Measurements from ENCODE around the gene ECE1. TPM values are rescaled to one million over a fixed set of nuclear protein-coding genes. Genes with fewer than 3 reads are reported as not detected.

Gene ECE1
- total RNA-seq, 4 donors from 2014 or later = 105 to 122 (median 112) TPM

GRCh38 chr1:21337454-21337927 lies 47.2 kb upstream of the ECE1 start:
- TF ChIP-seq CTCF (IDR thresholded peaks at IDR 0.05) (no peak), POLR2A (IDR thresholded peaks at IDR 0.05) (no peak)
- Histone ChIP-seq H3K4me3 (no peak overlapping the region), H3K36me3 (no peaks in the 10 kb centered on the region), H3K9me3 (no peaks in the 10 kb centered on the region), H3K4me1 (peaks cover 10 to 98% (median 44%) of the 10 kb centered on the region in 4 donors), H3K27ac (peak overlapping the region; percentile 58 to 96 (median 92)), H3K27me3 (no peaks in the 10 kb centered on the region)
- no peak for DNase-seq

GRCh38 chr1:21337010-21337437 lies 46.8 kb upstream of the ECE1 start:
- DNase-seq = no peak
- Histone ChIP-seq H3K4me3 (no peak overlapping the region), H3K27ac (peak overlapping the region; percentile 58 to 96 (median 92)), H3K36me3 (no peaks in the 10 kb centered on the region), H3K4me1 (peaks cover 10 to 97% (median 45%) of the 10 kb centered on the region in 4 donors), H3K27me3 (no peaks in the 10 kb centered on the region), H3K9me3 (no peaks in the 10 kb centered on the region)
- TF ChIP-seq POLR2A (IDR thresholded peaks at IDR 0.05) = no peak

GRCh38 chr1:21335750-21336224 lies 45.5 kb upstream of the ECE1 start:
- H3K4me1 ChIP-seq = peaks cover 10 to 97% (median 48%) of the 10 kb centered on the region in 4 donors
- TF ChIP-seq CTCF (IDR thresholded peaks at IDR 0.05) (no peak), POLR2A (IDR thresholded peaks at IDR 0.05) (no peak)
- no peaks in the 10 kb centered on the region for H3K9me3 ChIP-seq
- no peak for DNase-seq
- H3K4me3 ChIP-seq = no peak overlapping the region
- H3K36me3 ChIP-seq = no peaks in the 10 kb centered on the region
- H3K27me3 ChIP-seq = no peaks in the 10 kb centered on the region
- H3K27ac ChIP-seq = peak overlapping the region; percentile 74 to 86 (median 80)

- no peak for TF ChIP-seq CTCF (IDR thresholded peaks at IDR 0.05)
- TF ChIP-seq POLR2A (IDR thresholded peaks at IDR 0.05) = no peak
- no peak for DNase-seq
- no peaks in the 10 kb centered on the region for H3K36me3 ChIP-seq
- peak overlapping the region; percentile 74 to 86 (median 80) for H3K27ac ChIP-seq
- H3K27me3 ChIP-seq = no peaks in the 10 kb centered on the region
- peaks cover 10 to 97% (median 50%) of the 10 kb centered on the region in 4 donors for H3K4me1 ChIP-seq
- no peaks in the 10 kb centered on the region for H3K9me3 ChIP-seq
- peak overlapping the region in 3 of 4 donors; percentile 24 to 38 (median 34) for H3K4me3 ChIP-seq
Observed at GRCh38 chr1:21335088-21335691, 44.9 kb upstream of the ECE1 start.

GRCh38 chr1:21334214-21335087 lies 44.2 kb upstream of the ECE1 start:
- Histone ChIP-seq H3K27ac (peak overlapping the region; percentile 74 to 86 (median 80)), H3K4me3 (peak overlapping the region in 3 of 4 donors; percentile 24 to 38 (median 34)), H3K4me1 (peaks cover 7 to 96% (median 50%) of the 10 kb centered on the region in 4 donors), H3K36me3 (no peaks in the 10 kb centered on the region), H3K27me3 (no peaks in the 10 kb centered on the region), H3K9me3 (no peaks in the 10 kb centered on the region)
- DNase-seq = peak; percentile 68 to 94 (median 93)
- TF ChIP-seq CTCF (IDR thresholded peaks at IDR 0.05) = peak; percentile 30 to 71 (median 64)
- TF ChIP-seq POLR2A (IDR thresholded peaks at IDR 0.05) = no peak
